Fibroblast of lung (primary cell): ENCODE data around the gene UBE3A. TPM values are rescaled to one million over a fixed set of nuclear protein-coding genes. Genes with fewer than 3 reads are reported as not detected.

Experiments used
- DNase-seq, 2 donors: peaks; one replicate each; pipeline versions ENCODE4 v3.0.0 to v3.0.0-alpha.2; 2010; ENCODE audit warnings: low read depth in 2 of 2
- H2AFZ ChIP-seq: 2 replicates; pipeline ENCODE4 v1.5.1; 2012; ENCODE audit warnings: low read length, control low read depth, inconsistent platforms
- H3K27ac ChIP-seq: 2 replicates; pipeline ENCODE4 v1.5.1; 2011; ENCODE audit warnings: low read length, control low read depth; ENCODE audit not compliant: insufficient read depth
- H3K27me3 ChIP-seq: 2 replicates; pipeline ENCODE4 v1.5.1; 2011; ENCODE audit warnings: mild to moderate bottlenecking, low read length; ENCODE audit not compliant: control insufficient read depth, insufficient read depth
- H3K36me3 ChIP-seq: 2 replicates; pipeline ENCODE4 v1.5.1; 2011; ENCODE audit warnings: low read length; ENCODE audit not compliant: control insufficient read depth, insufficient read depth
- H3K4me1 ChIP-seq: 2 replicates; pipeline ENCODE4 v1.5.1; 2011; ENCODE audit warnings: low read length; ENCODE audit not compliant: control insufficient read depth, insufficient read depth; ENCODE audit errors: extremely low read depth
- H3K4me2 ChIP-seq: 2 replicates; pipeline ENCODE4 v1.5.1; 2011; ENCODE audit warnings: low read length, control low read depth; ENCODE audit not compliant: insufficient read depth; ENCODE audit errors: extremely low read depth
- H3K4me3 ChIP-seq, 4 experiments: fragments of 200-600 bp in 1 of 4; sonication (generic) in 1 of 4; replicated peaks in 1 of 4; 2 replicates each; pipeline ENCODE4 v1.5.1; 2011 to 2016; ENCODE audit warnings: low read length in 4 of 4, low read depth in 3 of 4, mild to moderate bottlenecking in 3 of 4, control low read depth in 2 of 4, inconsistent platforms in 1 of 4, mixed read lengths in 1 of 4; ENCODE audit not compliant: insufficient read depth in 1 of 4; ENCODE audit errors: control extremely low read depth in 1 of 4
- H3K79me2 ChIP-seq: 2 replicates; pipeline ENCODE4 v1.5.1; 2012; ENCODE audit warnings: mild to moderate bottlenecking, low read length, inconsistent platforms; ENCODE audit not compliant: control insufficient read depth, insufficient read depth
- H3K9ac ChIP-seq: 2 replicates; pipeline ENCODE4 v1.5.1; 2011; ENCODE audit warnings: mild to moderate bottlenecking, low read length, control low read depth; ENCODE audit not compliant: insufficient read depth
- H3K9me3 ChIP-seq: 2 replicates; pipeline ENCODE4 v1.5.1; 2012; ENCODE audit warnings: low read depth, low read length; ENCODE audit not compliant: control insufficient read depth, insufficient read depth
- H4K20me1 ChIP-seq: 2 replicates; pipeline ENCODE4 v1.5.1; 2011; ENCODE audit warnings: low read length; ENCODE audit not compliant: control insufficient read depth, insufficient read depth; ENCODE audit errors: extremely low read depth
- CTCF ChIP-seq, 2 donors: IDR thresholded peaks in 1 of 2; conservative IDR thresholded peaks in 1 of 2; 1 replicate in 1 of 2; 2 replicates in 1 of 2; pipeline ENCODE4 v1.5.1; 2011 to 2012; ENCODE audit warnings: low read length in 2 of 2, control low read depth in 1 of 2, inconsistent platforms in 1 of 2, low read depth in 1 of 2, mild to moderate bottlenecking in 1 of 2
- EZH2 ChIP-seq: IDR thresholded peaks from 2 replicates; pipeline ENCODE4 v1.5.1; 2012; ENCODE audit warnings: low read length, control low read depth, mild to moderate bottlenecking; ENCODE audit errors: missing control alignments
- polyA plus RNA-seq, 2 donors: library from polyadenylated mRNA; depleted of rRNA in 1 of 2; stranded (reverse) in 1 of 2; unstranded in 1 of 2; fragments of >200 nt; gene quantifications; 2 replicates each; pipeline ENCODE4 v1.2.1, GENCODE V29; 2011 to 2012; ENCODE audit warnings: missing spikeins in 1 of 2
- total RNA-seq: library from RNA; depleted of rRNA; stranded (reverse); fragments of >200 nt; gene quantifications from 2 replicates; pipeline ENCODE4 v1.2.1, GENCODE V29; 2014

The UBE3A gene
- total and polyA plus RNA-seq, 2 donors (not counting 1 experiment from before 2014, with no cell fraction given) = 37.2 to 71.5 TPM

- Histone ChIP-seq H3K9ac (no peak overlapping the region), H3K36me3 (peaks cover 4% of the 10 kb centered on the region), H3K27me3 (no peaks in the 10 kb centered on the region), H4K20me1 (no peaks in the 10 kb centered on the region), H3K4me1 (no peaks in the 10 kb centered on the region), H2AFZ (no peak overlapping the region), H3K27ac (no peak overlapping the region), H3K4me3 (no peak overlapping the region), H3K4me2 (no peak overlapping the region), H3K9me3 (no peaks in the 10 kb centered on the region), H3K79me2 (peaks cover 39% of the 10 kb centered on the region)
- TF ChIP-seq EZH2 = no peak
- no peak for TF ChIP-seq CTCF (conservative IDR thresholded peaks at IDR 0.05 in 1 of 2, IDR thresholded peaks at IDR 0.05 in 1 of 2; ENCODE audit: low read depth in 1 of 2, low read length in 2 of 2)
- no peak for DNase-seq
Measured at GRCh38 chr15:25406261-25406660, 32.6 kb downstream of the UBE3A start.

GRCh38 chr15:25403771-25404170, 35.1 kb downstream of the UBE3A start:
- no peaks in the 10 kb centered on the region for H3K27me3 ChIP-seq
- peaks cover 23% of the 10 kb centered on the region for H3K79me2 ChIP-seq
- no peak overlapping the region for H3K9ac ChIP-seq
- no peak for TF ChIP-seq CTCF (conservative IDR thresholded peaks at IDR 0.05 in 1 of 2, IDR thresholded peaks at IDR 0.05 in 1 of 2; ENCODE audit: low read depth in 1 of 2, low read length in 2 of 2)
- TF ChIP-seq EZH2 = no peak
- H4K20me1 ChIP-seq = no peaks in the 10 kb centered on the region
- no peak overlapping the region for H3K4me2 ChIP-seq
- no peak for DNase-seq
- no peaks in the 10 kb centered on the region for H3K4me1 ChIP-seq
- no peak overlapping the region for H3K4me3 ChIP-seq
- no peak overlapping the region for H3K27ac ChIP-seq
- H3K9me3 ChIP-seq = no peaks in the 10 kb centered on the region
- H2AFZ ChIP-seq = no peak overlapping the region
- peaks cover 4% of the 10 kb centered on the region for H3K36me3 ChIP-seq

GRCh38 chr15:25402342-25402741, 36.5 kb downstream of the UBE3A start:
- TF ChIP-seq EZH2 (no peak), CTCF (conservative IDR thresholded peaks at IDR 0.05 in 1 of 2, IDR thresholded peaks at IDR 0.05 in 1 of 2; ENCODE audit: low read depth in 1 of 2, low read length in 2 of 2) (no peak)
- no peaks in the 10 kb centered on the region for H3K4me1 ChIP-seq

More at GRCh38 chr15:25402342-25402741, 36.5 kb downstream of the UBE3A start:
- Histone ChIP-seq H3K79me2 (peaks cover 20% of the 10 kb centered on the region), H3K36me3 (peaks cover 4% of the 10 kb centered on the region), H3K4me3 (no peak overlapping the region), H3K27ac (no peak overlapping the region), H3K9me3 (no peaks in the 10 kb centered on the region), H3K4me2 (no peak overlapping the region), H4K20me1 (no peaks in the 10 kb centered on the region), H3K9ac (no peak overlapping the region), H3K27me3 (no peaks in the 10 kb centered on the region), H2AFZ (no peak overlapping the region)
- DNase-seq = no peak
